SK-N-SH treated with all-trans-retinoic acid at 6 μM for 48 hours (cell line): ENCODE results near the gene PRKAR1B.

ENCODE experiments used
- ATAC-seq: fragments of 200-7000 bp; cut with Tn5 transposase; 3 replicates; pipeline ENCODE4 v1.9.1; 2020; ENCODE audit warnings: mild to moderate bottlenecking, moderate library complexity
- ARNTL ChIP-seq: fragments of 450-650 bp; formaldehyde crosslinking; IDR thresholded peaks from 2 replicates; pipeline ENCODE4 v1.5.0; 2020; ENCODE audit warnings: low read depth, mild to moderate bottlenecking, moderate library complexity, borderline replicate concordance
- CSDC2 ChIP-seq: fragments of 250-450 bp; sonication (Bioruptor Pico); IDR thresholded peaks from 2 replicates; pipeline ENCODE4 v1.5.0; 2020; ENCODE audit warnings: mild to moderate bottlenecking, moderate library complexity
- CSRNP3 ChIP-seq: fragments of 250-450 bp; sonication (Bioruptor Pico); IDR thresholded peaks from 2 replicates; pipeline ENCODE4 v1.5.1; 2021; ENCODE audit warnings: mild to moderate bottlenecking, moderate library complexity
- GLIS3 ChIP-seq: fragments of 250-450 bp; sonication (Bioruptor Pico); IDR thresholded peaks from 2 replicates; pipeline ENCODE4 v1.5.0; 2020; ENCODE audit warnings: mild to moderate bottlenecking, moderate library complexity
- OSR1 ChIP-seq: fragments of 250-450 bp; sonication (Bioruptor Pico); IDR thresholded peaks from 2 replicates; pipeline ENCODE4 v1.8.0; 2022; ENCODE audit warnings: moderate library complexity, mild to moderate bottlenecking, inconsistent platforms
- PATZ1 ChIP-seq: fragments of 250-450 bp; sonication (Bioruptor Pico); IDR thresholded peaks from 2 replicates; pipeline ENCODE4 v1.8.0; 2020; ENCODE audit warnings: mild to moderate bottlenecking, moderate library complexity, borderline replicate concordance
- POU6F1 ChIP-seq: fragments of 250-450 bp; sonication (Bioruptor Pico); IDR thresholded peaks from 2 replicates; pipeline ENCODE4 v1.8.0; 2021; ENCODE audit warnings: low read depth, mild to moderate bottlenecking, moderate library complexity, borderline replicate concordance
- PPARA ChIP-seq: fragments of 250-450 bp; sonication (Bioruptor Pico); IDR thresholded peaks from 2 replicates; pipeline ENCODE4 v1.5.0; 2020; ENCODE audit warnings: mild to moderate bottlenecking, borderline replicate concordance
- SNAI2 ChIP-seq: fragments of 250-450 bp; sonication (Bioruptor Pico); IDR thresholded peaks from 2 replicates; pipeline ENCODE4 v1.5.0; 2020; ENCODE audit warnings: mild to moderate bottlenecking, moderate library complexity
- TCF4 ChIP-seq: fragments of 250-450 bp; sonication (Bioruptor Pico); IDR thresholded peaks from 2 replicates; pipeline ENCODE4 v1.8.0; 2021; ENCODE audit warnings: mild to moderate bottlenecking, moderate library complexity, borderline replicate concordance
- TOX ChIP-seq: fragments of 250-450 bp; sonication (Bioruptor Pico); IDR thresholded peaks from 2 replicates; pipeline ENCODE4 v1.8.0; 2021; ENCODE audit warnings: mild to moderate bottlenecking, moderate library complexity, borderline replicate concordance
- TSHZ2 ChIP-seq: fragments of 250-450 bp; sonication (Bioruptor Pico); IDR thresholded peaks from 2 replicates; pipeline ENCODE4 v1.5.0; 2020; ENCODE audit warnings: mild to moderate bottlenecking, moderate library complexity
- ZC3H10 ChIP-seq: fragments of 250-450 bp; sonication (Bioruptor Pico); IDR thresholded peaks from 2 replicates; pipeline ENCODE4 v1.5.1; 2021; ENCODE audit warnings: mild to moderate bottlenecking, moderate library complexity
- ZFP3 ChIP-seq: fragments of 250-450 bp; sonication (Bioruptor Pico); IDR thresholded peaks from 2 replicates; pipeline ENCODE4 v1.5.0; 2020; ENCODE audit warnings: mild to moderate bottlenecking, moderate library complexity
- ZNF565 ChIP-seq: fragments of 450-650 bp; formaldehyde crosslinking; conservative IDR thresholded peaks from 2 replicates; pipeline ENCODE4 v1.5.0; 2020; ENCODE audit warnings: low read depth, mild to moderate bottlenecking, moderate library complexity
- ZNF70 ChIP-seq: fragments of 450-650 bp; formaldehyde crosslinking; IDR thresholded peaks from 2 replicates; pipeline ENCODE4 v1.5.0; 2020; ENCODE audit warnings: mild to moderate bottlenecking, moderate library complexity
- TF ChIP-seq, protein P1 (sequence below): fragments of 250-450 bp; sonication (Bioruptor Pico); IDR thresholded peaks from 2 replicates; pipeline ENCODE4 v1.5.1; 2020; ENCODE audit warnings: low read depth, mild to moderate bottlenecking, moderate library complexity

The PRKAR1B gene

DNA sequence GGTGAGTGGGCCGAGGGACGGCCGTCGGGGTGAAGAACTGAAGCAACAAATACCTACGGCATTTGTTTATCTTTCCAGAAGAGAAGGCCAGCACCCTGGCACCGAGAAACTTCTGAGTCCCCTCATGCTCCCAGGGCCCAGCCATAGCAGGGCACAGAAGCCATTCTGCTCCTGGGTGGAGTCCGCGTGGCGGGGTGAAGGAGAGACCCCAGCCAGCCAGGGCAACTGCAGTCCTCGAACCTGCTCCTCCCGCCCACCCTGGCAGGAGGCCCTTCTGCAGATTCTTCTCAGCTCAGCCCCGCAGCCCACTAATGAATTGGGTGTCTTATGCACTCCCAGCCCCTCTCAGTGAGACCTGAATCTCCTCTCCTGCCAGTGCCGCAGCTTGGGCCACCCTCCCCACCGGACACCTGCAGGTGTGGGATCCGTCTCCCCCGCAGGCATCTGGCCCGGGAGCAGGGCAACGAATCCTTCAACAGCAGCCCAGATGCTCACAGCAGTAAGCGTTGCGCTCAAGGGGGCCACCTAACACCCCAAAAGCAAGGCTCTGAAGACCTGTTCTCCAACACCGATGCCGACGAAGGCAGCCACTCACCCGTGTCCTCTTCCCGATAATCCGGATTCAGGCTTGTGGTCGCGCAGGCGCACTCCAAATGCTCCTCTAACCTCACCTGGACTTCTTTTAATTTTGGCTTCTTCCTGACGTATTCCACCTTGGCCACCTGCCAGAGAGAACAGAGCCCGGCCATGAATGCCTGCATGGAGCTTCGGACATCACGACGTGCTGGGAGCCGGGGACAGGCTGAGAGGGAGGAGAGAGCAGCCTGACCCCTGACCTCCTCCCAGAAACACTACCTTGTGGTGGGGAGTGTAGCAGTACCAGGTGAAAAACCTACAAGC is 226.3 kb downstream of the PRKAR1B start:
- TF ChIP-seq CSRNP3 (no peak), PATZ1 (CRISPR knock-in tag) (no peak), CSDC2 (no peak), TSHZ2 (CRISPR knock-in tag) (no peak), ZC3H10 (CRISPR knock-in tag) (no peak), ZNF565 (no peak), TCF4 (CRISPR knock-in tag) (no peak), ZFP3 (CRISPR knock-in tag) (no peak), PPARA (CRISPR knock-in tag) (no peak), OSR1 (CRISPR knock-in tag) (no peak), TOX (CRISPR knock-in tag) (no peak), GLIS3 (CRISPR knock-in tag) (no peak), ZNF70 (CRISPR knock-in tag) (no peak), ARNTL (CRISPR knock-in tag) (no peak)
- TF ChIP-seq, protein P1, sequence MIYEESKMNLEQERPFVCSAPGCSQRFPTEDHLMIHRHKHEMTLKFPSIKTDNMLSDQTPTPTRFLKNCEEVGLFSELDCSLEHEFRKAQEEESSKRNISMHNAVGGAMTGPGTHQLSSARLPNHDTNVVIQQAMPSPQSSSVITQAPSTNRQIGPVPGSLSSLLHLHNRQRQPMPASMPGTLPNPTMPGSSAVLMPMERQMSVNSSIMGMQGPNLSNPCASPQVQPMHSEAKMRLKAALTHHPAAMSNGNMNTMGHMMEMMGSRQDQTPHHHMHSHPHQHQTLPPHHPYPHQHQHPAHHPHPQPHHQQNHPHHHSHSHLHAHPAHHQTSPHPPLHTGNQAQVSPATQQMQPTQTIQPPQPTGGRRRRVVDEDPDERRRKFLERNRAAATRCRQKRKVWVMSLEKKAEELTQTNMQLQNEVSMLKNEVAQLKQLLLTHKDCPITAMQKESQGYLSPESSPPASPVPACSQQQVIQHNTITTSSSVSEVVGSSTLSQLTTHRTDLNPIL, result no peak
- ATAC-seq, result no peak

GRCh38 chr7:499853-500485 is 227.1 kb downstream of the PRKAR1B start:
- no peak for ATAC-seq

More at GRCh38 chr7:499853-500485, 227.1 kb downstream of the PRKAR1B start:
- TF ChIP-seq ZNF565 (no peak), PATZ1 (CRISPR knock-in tag) (no peak), SNAI2 (CRISPR knock-in tag) (no peak), TCF4 (CRISPR knock-in tag) (no peak), PPARA (CRISPR knock-in tag) (no peak), POU6F1 (no peak)
- TF ChIP-seq, all 23 proteins: peak for 0
